Fibroblast of villous mesenchyme (primary cell): ENCODE results near the gene PARD6B. TPM values are rescaled to one million over a fixed set of nuclear protein-coding genes. Genes with fewer than 3 reads are reported as not detected.
A peak's percentile ranks its signal among the peaks of the same experiment; 100 is the strongest.

ENCODE experiments used
- DNase-seq: peaks from one replicate; pipeline ENCODE4 v3.0.0-alpha.2; 2010; ENCODE audit warnings: low read depth
- H3K4me3 ChIP-seq: 2 replicates; pipeline ENCODE4 v1.5.1; 2011; ENCODE audit warnings: low read depth, mild to moderate bottlenecking, low read length
- total RNA-seq: library from RNA; depleted of rRNA; stranded (reverse); fragments of >200 nt; gene quantifications from 2 replicates; pipeline ENCODE4 v1.2.3, GENCODE V29; 2012
- TF ChIP-seq, protein P1 (sequence below): IDR thresholded peaks from 2 replicates; pipeline ENCODE4 v1.5.1; 2012; ENCODE audit warnings: low read depth, mild to moderate bottlenecking, low read length; ENCODE audit not compliant: insufficient read depth

The PARD6B gene
- total RNA-seq, 1 donor = 6.5 TPM

DNA sequence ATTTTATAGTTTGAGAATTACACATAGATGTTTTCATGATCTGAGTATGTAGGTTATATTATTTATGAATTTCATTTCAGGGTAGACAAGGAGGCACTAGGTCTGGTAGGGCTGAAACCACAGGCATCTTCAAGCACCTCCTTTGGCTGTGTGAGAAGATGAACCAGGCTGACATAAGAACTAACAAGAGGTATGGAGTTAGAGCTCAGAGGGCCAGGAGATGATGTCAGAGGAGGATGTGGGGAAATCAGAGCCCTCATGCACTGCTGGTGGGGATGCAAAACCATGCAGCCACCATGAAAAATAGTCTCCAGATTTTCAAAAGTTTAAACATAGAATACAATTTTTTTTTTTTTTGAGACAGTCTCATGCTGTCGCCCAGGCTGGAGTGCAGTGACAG lies 26.4 kb upstream of the PARD6B start:
- H3K4me3 ChIP-seq = no peak overlapping the region
- TF ChIP-seq, protein P1, sequence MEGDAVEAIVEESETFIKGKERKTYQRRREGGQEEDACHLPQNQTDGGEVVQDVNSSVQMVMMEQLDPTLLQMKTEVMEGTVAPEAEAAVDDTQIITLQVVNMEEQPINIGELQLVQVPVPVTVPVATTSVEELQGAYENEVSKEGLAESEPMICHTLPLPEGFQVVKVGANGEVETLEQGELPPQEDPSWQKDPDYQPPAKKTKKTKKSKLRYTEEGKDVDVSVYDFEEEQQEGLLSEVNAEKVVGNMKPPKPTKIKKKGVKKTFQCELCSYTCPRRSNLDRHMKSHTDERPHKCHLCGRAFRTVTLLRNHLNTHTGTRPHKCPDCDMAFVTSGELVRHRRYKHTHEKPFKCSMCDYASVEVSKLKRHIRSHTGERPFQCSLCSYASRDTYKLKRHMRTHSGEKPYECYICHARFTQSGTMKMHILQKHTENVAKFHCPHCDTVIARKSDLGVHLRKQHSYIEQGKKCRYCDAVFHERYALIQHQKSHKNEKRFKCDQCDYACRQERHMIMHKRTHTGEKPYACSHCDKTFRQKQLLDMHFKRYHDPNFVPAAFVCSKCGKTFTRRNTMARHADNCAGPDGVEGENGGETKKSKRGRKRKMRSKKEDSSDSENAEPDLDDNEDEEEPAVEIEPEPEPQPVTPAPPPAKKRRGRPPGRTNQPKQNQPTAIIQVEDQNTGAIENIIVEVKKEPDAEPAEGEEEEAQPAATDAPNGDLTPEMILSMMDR = no peak
- peak; percentile 57 for DNase-seq

DNA sequence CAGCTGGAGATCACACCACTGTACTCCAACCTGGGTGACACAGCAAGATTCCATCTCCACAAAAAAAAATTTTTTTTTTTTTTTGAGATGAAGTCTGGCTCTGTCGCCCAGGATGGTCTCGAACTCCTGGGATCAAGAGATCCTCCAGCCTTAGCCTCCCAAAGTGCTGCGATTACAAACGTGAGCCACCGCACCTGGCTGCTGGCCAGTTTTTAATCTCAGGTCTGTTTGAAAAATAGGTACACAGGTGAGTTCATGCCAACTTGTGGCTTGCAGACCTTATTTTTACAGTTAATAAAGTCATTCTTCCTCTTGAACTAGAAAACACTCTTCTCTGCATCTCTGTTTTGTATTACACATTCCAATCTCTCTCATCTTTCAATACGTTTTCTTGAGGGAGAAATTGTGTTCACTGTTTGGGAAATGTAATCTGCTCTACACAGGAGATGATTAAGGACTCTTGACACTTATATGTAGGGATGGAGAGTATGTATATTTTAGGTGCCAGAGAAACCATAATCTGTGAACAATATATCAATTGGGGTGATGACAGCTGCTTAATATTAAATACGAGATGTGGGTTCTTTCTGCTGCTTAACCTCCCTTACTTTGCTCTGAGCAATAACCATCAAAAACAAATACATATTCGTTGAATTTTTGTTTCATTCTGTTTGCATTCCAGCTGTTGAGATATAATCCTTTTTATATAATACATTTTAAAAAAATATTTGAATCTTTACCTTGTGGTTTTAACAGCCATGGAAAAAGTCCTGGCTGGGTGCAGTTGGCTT lies 22.3 kb upstream of the PARD6B start:
- no peak overlapping the region for H3K4me3 ChIP-seq
- peak; percentile 83 for DNase-seq
- TF ChIP-seq, protein P1 = no peak

DNA sequence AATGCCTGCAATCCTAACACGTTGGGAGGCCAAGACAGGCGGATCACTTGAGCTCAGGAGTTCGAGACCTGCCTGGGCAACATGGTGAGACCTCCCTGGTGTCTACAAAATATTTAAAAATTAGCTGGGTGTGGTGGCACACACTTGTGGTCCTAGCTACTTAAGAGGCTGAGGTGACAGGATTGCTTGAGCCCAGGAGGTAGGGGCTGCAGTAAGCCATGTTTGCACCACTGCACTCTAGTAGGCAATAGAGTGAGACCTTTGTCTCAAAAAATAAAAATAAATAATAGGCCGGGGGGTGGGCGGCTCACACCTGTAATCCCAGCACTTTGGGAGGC lies 21.8 kb upstream of the PARD6B start:
- no peak overlapping the region for H3K4me3 ChIP-seq
- TF ChIP-seq, protein P1 = no peak
- DNase-seq = no peak

DNA sequence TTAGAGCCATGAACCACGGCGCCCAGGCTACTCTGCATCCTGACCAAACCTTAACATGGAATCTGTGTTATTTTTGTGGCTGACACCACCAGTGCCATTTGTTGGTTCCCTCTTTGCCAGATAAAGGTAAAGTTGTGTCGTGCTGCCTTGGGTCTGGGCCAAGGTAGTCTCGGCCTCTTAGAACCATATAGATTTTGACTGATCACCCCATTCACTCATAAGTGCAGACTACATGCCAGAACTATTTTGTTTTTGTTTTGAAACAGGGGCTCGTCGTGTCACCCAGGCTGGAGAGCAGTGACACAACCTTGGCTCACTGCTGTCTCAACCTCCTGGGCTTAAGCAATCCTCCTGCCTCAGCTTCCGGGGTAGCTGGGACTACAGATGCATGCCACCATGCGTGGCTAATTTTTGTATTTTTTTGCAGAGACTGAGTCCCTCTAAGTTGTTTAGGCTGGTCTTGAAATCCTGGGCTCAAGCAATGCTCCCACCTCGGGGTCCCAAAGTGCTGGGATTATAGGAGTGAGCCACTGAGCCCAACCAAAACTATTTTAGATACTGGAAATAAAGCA lies 20.8 kb upstream of the PARD6B start:
- TF ChIP-seq, protein P1 = no peak
- H3K4me3 ChIP-seq = no peak overlapping the region
- peak; percentile 65 for DNase-seq

DNA sequence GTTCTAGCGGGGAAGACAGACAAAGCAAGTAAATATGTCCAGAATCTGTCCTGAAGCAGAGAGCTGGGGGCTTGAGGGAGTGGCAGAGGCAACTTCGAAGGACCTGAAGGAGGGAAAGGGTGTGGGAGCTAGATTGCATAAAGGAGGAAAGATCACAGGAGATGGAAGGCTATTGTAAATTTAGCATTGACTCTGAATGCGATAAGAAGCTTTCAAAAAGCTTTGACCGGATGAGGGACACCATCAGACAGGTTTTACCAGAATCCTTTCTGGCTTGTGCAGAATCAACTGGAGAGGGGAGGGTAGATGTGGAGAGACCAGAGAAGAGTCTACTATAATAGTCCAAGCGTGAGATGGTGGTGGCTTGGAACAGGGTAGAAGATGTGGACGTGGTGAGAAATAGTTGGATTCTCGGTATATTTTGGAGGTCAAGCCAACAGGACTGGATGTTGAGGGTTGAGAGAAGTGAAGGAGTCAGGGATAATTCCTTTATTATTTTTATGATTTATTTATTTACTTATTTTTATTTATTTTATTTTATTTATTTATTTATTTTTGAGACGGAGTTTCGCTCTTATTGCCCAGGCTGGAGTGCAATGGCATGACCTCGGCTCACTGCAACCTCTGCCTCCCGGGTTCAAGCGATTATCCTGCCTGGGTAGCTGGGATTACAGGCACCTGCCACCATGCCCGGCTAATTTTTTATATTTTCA lies 20.1 kb upstream of the PARD6B start:
- no peak overlapping the region for H3K4me3 ChIP-seq
- DNase-seq = no peak
- TF ChIP-seq, protein P1 = no peak

DNA sequence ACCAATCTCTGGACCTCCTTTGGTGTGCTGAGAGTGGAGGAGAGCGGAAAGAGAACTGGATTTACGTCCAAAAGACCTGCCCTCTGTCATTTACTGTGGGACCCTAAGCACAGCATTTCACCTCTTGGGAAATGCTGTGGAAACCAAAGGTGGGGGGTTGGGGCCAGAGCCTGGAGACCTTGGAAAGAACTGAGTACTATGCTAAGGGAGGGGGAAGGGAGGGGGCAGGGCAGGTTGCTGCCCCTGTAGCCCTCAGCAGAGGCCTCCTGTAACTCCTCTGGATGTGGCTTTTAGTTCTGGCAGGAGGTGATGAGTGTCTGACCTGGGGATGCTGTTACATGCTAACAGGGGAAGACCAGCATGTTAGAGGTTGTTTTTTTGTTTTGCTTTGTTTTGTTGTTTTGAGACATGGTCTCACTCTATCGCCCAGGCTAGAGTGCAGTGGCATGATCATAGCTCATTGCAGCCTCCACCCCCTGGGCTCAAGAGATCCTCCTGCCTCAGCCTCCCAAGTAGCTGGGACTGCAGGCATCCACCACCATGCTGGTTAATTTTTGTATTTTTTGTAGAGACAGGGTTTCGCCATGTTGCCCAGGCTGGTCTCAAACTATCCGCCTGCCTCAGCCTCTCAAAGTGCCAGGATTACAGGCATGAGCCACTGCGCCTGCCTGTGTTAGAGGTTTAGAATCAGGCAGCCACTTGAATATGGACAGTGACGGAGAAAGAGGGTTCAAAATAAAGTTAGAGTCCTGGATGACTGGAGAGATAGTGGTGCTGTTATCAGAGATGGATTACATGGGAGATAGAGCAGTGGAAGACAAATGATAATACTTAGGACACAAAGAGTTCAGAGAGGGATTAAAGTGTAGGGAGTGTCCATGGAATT lies 18.4 kb upstream of the PARD6B start:
- TF ChIP-seq, protein P1 = no peak
- DNase-seq = no peak
- no peak overlapping the region for H3K4me3 ChIP-seq
